GM18499 (cell line): ENCODE data around the gene GRIN3B.

Experiments
- ATAC-seq: cut with Tn5 transposase; IDR thresholded peaks from one replicate; pipeline ENCODE4 v1.9.1; 2021; ENCODE audit warnings: moderate number of reproducible peaks; ENCODE audit not compliant: insufficient read depth, unreplicated experiment

The GRIN3B gene

GRCh38 chr19:1038978-1039645, 38.9 kb downstream of the GRIN3B start:
- no peak for ATAC-seq

GRCh38 chr19:1039646-1040475, 39.6 kb downstream of the GRIN3B start, which contains the start of gene ABCA7:
ABCA7 (plus strand) TSS chr19:1040107; CDS start chr19:1041362, 1,255 bp downstream.
- no peak for ATAC-seq

GRCh38 chr19:1040476-1041271, 40.5 kb downstream of the GRIN3B start:
- no peak for ATAC-seq

- ATAC-seq: no peak
Measured at GRCh38 chr19:1041272-1041834, 41.1 kb downstream of the GRIN3B start.

- ATAC-seq: no peak
Measured at GRCh38 chr19:1041835-1042685, 41.8 kb downstream of the GRIN3B start.

GRCh38 chr19:1042689-1043511, 42.7 kb downstream of the GRIN3B start:
- ATAC-seq: no peak

- ATAC-seq: no peak
Measured at GRCh38 chr19:1045247-1045603, 45.0 kb downstream of the GRIN3B start.

- ATAC-seq: no peak
Measured at GRCh38 chr19:1046117-1046626, 46.0 kb downstream of the GRIN3B start.

GRCh38 chr19:1046836-1047695, 46.8 kb downstream of the GRIN3B start:
- ATAC-seq: no peak

- no peak for ATAC-seq
Measured at GRCh38 chr19:1047696-1048147, 47.5 kb downstream of the GRIN3B start.

GRCh38 chr19:1049106-1049505, 48.9 kb downstream of the GRIN3B start:
- ATAC-seq: no peak

- ATAC-seq: no peak
Measured at GRCh38 chr19:1049800-1050199, 49.6 kb downstream of the GRIN3B start.

- no peak for ATAC-seq
Measured at GRCh38 chr19:1050989-1051788, 51.0 kb downstream of the GRIN3B start.

- no peak for ATAC-seq
Measured at GRCh38 chr19:1051791-1052190, 51.6 kb downstream of the GRIN3B start.

- ATAC-seq: no peak
Measured at GRCh38 chr19:1052349-1052975, 52.2 kb downstream of the GRIN3B start.
